Calu3 (cell line): ENCODE results near the gene ZNF407. TPM values are rescaled to one million over a fixed set of nuclear protein-coding genes. Genes with fewer than 3 reads are reported as not detected.

ENCODE experiments used
- BruUV-seq: library from RNA; stranded (reverse); fragments of 400-500 nt; replicated peaks from 2 replicates; lab custom pipeline; 2021; lab: Mats Ljungman, UMichigan
- CTCF ChIA-PET: fragments of 300-600 bp; sonication (Branson Sonifier 250); formaldehyde crosslinking; loops from one replicate; lab custom pipeline; 2022; ENCODE audit warnings: antibody characterized with exemption; lab: Charles Lee
- DNase-seq: peaks from one replicate; pipeline ENCODE4 v3.0.0; 2022
- H3K27ac Mint-ChIP-seq: one replicate; pipeline ENCODE4 v1.8.0; 2022; ENCODE audit warnings: mixed read lengths; ENCODE audit not compliant: unreplicated experiment
- H3K27me3 Mint-ChIP-seq: one replicate; pipeline ENCODE4 v1.8.0; 2022; ENCODE audit warnings: mixed read lengths; ENCODE audit not compliant: unreplicated experiment
- H3K36me3 Mint-ChIP-seq: one replicate; pipeline ENCODE4 v1.8.0; 2022; ENCODE audit warnings: mild to moderate bottlenecking, moderate library complexity, mixed read lengths; ENCODE audit not compliant: insufficient read depth, unreplicated experiment
- H3K4me1 Mint-ChIP-seq: one replicate; pipeline ENCODE4 v1.8.0; 2022; ENCODE audit warnings: mild to moderate bottlenecking, low read depth, mixed read lengths; ENCODE audit not compliant: unreplicated experiment
- H3K4me3 Mint-ChIP-seq: one replicate; pipeline ENCODE4 v1.8.0; 2022; ENCODE audit warnings: mild to moderate bottlenecking, low read depth, moderate library complexity, mixed read lengths; ENCODE audit not compliant: unreplicated experiment
- H3K9me3 Mint-ChIP-seq: one replicate; pipeline ENCODE4 v1.8.0; 2022; ENCODE audit warnings: low read depth, mixed read lengths; ENCODE audit not compliant: unreplicated experiment
- intact Hi-C: fragments of 100-400 bp; cut with micrococcal nuclease; formaldehyde crosslinking; loops from one replicate; pipeline ENCODE4 v1.10.0; 2022; ENCODE audit not compliant: unreplicated experiment
- total RNA-seq: library from RNA; stranded (reverse); gene quantifications from 2 replicates; pipeline ENCODE4 v1.2.3, GENCODE V29; 2022
- TF ChIP-seq, protein P1 (sequence below): fragments of 200-600 bp; IDR thresholded peaks from one replicate; pipeline ENCODE4 v1.8.0; 2022; ENCODE audit warnings: antibody characterized with exemption; ENCODE audit not compliant: unreplicated experiment

ZNF407 gene
- total RNA-seq, 1 experiment from 2014 or later: 17.4 TPM

DNA sequence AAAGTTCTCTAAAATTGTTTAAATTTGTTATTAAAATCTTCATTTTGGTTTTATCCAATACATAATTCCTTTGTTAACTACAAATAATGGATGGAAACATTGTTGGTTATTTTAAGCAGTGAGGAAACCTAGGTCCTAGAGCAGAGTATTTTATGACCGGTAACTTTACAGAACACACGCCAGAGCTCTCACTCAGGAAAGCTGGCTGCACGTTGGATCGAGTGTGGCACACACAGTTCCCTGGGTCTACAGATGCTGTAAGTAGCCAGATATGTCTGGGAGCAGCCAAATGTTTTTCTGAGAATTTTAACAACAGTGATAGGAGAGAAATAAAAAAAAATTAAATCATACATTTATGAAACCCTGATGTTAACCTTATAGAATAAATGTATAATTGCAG is 264.4 kb downstream of the ZNF407 start:
- intact Hi-C loops: no loop called here
- TF ChIP-seq, protein P1, sequence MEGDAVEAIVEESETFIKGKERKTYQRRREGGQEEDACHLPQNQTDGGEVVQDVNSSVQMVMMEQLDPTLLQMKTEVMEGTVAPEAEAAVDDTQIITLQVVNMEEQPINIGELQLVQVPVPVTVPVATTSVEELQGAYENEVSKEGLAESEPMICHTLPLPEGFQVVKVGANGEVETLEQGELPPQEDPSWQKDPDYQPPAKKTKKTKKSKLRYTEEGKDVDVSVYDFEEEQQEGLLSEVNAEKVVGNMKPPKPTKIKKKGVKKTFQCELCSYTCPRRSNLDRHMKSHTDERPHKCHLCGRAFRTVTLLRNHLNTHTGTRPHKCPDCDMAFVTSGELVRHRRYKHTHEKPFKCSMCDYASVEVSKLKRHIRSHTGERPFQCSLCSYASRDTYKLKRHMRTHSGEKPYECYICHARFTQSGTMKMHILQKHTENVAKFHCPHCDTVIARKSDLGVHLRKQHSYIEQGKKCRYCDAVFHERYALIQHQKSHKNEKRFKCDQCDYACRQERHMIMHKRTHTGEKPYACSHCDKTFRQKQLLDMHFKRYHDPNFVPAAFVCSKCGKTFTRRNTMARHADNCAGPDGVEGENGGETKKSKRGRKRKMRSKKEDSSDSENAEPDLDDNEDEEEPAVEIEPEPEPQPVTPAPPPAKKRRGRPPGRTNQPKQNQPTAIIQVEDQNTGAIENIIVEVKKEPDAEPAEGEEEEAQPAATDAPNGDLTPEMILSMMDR: no peak
- H3K27me3 Mint-ChIP-seq: no peaks in the 10 kb centered on the region
- DNase-seq: no peak
- no peaks in the 10 kb centered on the region for H3K4me1 Mint-ChIP-seq
- H3K27ac Mint-ChIP-seq: no peak overlapping the region
- H3K36me3 Mint-ChIP-seq: no peaks in the 10 kb centered on the region
- BruUV-seq: no TSS peak
- CTCF ChIA-PET: no interaction called here
- no peaks in the 10 kb centered on the region for H3K9me3 Mint-ChIP-seq
- H3K4me3 Mint-ChIP-seq: no peak overlapping the region

- H3K27me3 Mint-ChIP-seq: no peaks in the 10 kb centered on the region
- H3K27ac Mint-ChIP-seq: no peak overlapping the region
- H3K9me3 Mint-ChIP-seq: no peaks in the 10 kb centered on the region
- TF ChIP-seq, protein P1: no peak
- CTCF ChIA-PET: no interaction called here
- intact Hi-C loops: no loop called here
- no peak for DNase-seq
- BruUV-seq: no TSS peak
- H3K36me3 Mint-ChIP-seq: no peaks in the 10 kb centered on the region
- peaks cover 11% of the 10 kb centered on the region for H3K4me1 Mint-ChIP-seq
- no peak overlapping the region for H3K4me3 Mint-ChIP-seq
Measured at GRCh38 chr18:74866577-74866976, 268.9 kb downstream of the ZNF407 start.

DNA sequence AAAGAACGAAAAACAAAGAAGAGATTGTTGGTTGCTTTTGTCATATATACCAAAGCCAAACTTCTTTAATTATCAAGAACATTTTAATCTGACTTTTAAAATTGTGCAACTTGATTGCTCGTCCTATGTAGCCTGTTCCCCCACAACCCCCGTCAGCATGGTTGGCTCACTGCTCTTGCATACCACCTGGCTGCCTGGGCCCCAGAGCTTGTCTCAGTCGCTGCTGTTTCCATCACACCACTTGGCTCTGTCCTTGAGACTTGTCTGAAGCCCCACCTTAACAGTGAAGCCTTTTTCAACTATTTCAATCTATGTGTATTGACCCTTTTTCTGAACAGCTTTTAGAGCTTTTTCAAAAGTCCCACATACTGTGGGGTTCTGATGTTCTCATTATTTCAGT is 270.8 kb downstream of the ZNF407 start:
- CTCF ChIA-PET: interaction anchor here (1.0 kb wide), 1 partner anchor 9 kb away, joined by 3 read pairs; no protein-coding TSS in a partner anchor

GRCh38 chr18:74869904-74870863 is 272.5 kb downstream of the ZNF407 start:
- intact Hi-C loops: no loop called here
- BruUV-seq: no TSS peak
- TF ChIP-seq, protein P1: no peak
- DNase-seq: no peak
- CTCF ChIA-PET: no interaction called here
- H3K27ac Mint-ChIP-seq: no peak overlapping the region
- no peaks in the 10 kb centered on the region for H3K9me3 Mint-ChIP-seq
- no peak overlapping the region for H3K4me3 Mint-ChIP-seq
- peaks cover 11% of the 10 kb centered on the region for H3K4me1 Mint-ChIP-seq
- no peaks in the 10 kb centered on the region for H3K27me3 Mint-ChIP-seq
- H3K36me3 Mint-ChIP-seq: no peaks in the 10 kb centered on the region

More for the DNA sequence above, 270.8 kb downstream of the ZNF407 start:
- no peak for DNase-seq
- TF ChIP-seq, protein P1: no peak
- no peaks in the 10 kb centered on the region for H3K36me3 Mint-ChIP-seq
- no peaks in the 10 kb centered on the region for H3K27me3 Mint-ChIP-seq
- intact Hi-C loops: no loop called here
- no peak overlapping the region for H3K4me3 Mint-ChIP-seq
- no peak overlapping the region for H3K27ac Mint-ChIP-seq
- peaks cover 11% of the 10 kb centered on the region for H3K4me1 Mint-ChIP-seq
- no TSS peak for BruUV-seq
- no peaks in the 10 kb centered on the region for H3K9me3 Mint-ChIP-seq
